ENCODE measurements around the gene RPH3AL.

Gene RPH3AL

GRCh38 chr17:290626-291025 is 62.0 kb downstream of the RPH3AL start:
- H3K4me3 ChIP-seq = no peak overlapping the region
- no peak overlapping the region for H3K27ac ChIP-seq

- no peak overlapping the region for H3K27ac ChIP-seq
These were observed 62.5 kb downstream of the RPH3AL start for GRCh38 chr17:290121-290521.

GRCh38 chr17:289409-289808 is 63.2 kb downstream of the RPH3AL start:
- Histone ChIP-seq H3K4me3 (no peak overlapping the region), H3K27ac (no peak overlapping the region)

More at GRCh38 chr17:290121-290521, 62.5 kb downstream of the RPH3AL start:
- no peak overlapping the region for H3K4me3 ChIP-seq

- no peak overlapping the region for H3K4me3 ChIP-seq
- H3K27ac ChIP-seq = no peak overlapping the region
These were observed 63.7 kb downstream of the RPH3AL start for GRCh38 chr17:288802-289356.

GRCh38 chr17:286571-286970 is 66.0 kb downstream of the RPH3AL start:
- no peak overlapping the region for H3K27ac ChIP-seq

GRCh38 chr17:285751-286422 is 66.7 kb downstream of the RPH3AL start:
- Histone ChIP-seq H3K27ac (no peak overlapping the region), H3K4me3 (no peak overlapping the region)

More at GRCh38 chr17:286571-286970, 66.0 kb downstream of the RPH3AL start:
- no peak overlapping the region for H3K4me3 ChIP-seq

GRCh38 chr17:284676-285355 is 67.8 kb downstream of the RPH3AL start:
- no peak overlapping the region for H3K4me3 ChIP-seq
- H3K27ac ChIP-seq = no peak overlapping the region

- Histone ChIP-seq H3K4me3 (no peak overlapping the region), H3K27ac (no peak overlapping the region)
These were observed 68.5 kb downstream of the RPH3AL start for GRCh38 chr17:283911-284675.

- Histone ChIP-seq H3K4me3 (no peak overlapping the region), H3K27ac (no peak overlapping the region)
These were observed 69.4 kb downstream of the RPH3AL start for GRCh38 chr17:282912-283882.

GRCh38 chr17:282000-282911 is 70.4 kb downstream of the RPH3AL start:
- no peak overlapping the region for H3K4me3 ChIP-seq
- H3K27ac ChIP-seq = no peak overlapping the region

- H3K27ac ChIP-seq = no peak overlapping the region
- no peak overlapping the region for H3K4me3 ChIP-seq
These were observed 71.1 kb downstream of the RPH3AL start for GRCh38 chr17:281365-281999.

- H3K4me3 ChIP-seq = no peak overlapping the region
- H3K27ac ChIP-seq = peak overlapping the region in 1 of 21 experiments; percentile 39
These were observed 71.7 kb downstream of the RPH3AL start for GRCh38 chr17:280901-281300.

GRCh38 chr17:280216-280615 is 72.4 kb downstream of the RPH3AL start:
- peak overlapping the region in 10 of 21 experiments; percentile 3 to 68 (median 44) for H3K27ac ChIP-seq
- H3K4me3 ChIP-seq = no peak overlapping the region

GRCh38 chr17:279776-280175 is 72.8 kb downstream of the RPH3AL start:
- no peak overlapping the region for H3K4me3 ChIP-seq
- H3K27ac ChIP-seq = peak overlapping the region in 10 of 21 experiments; percentile 16 to 68 (median 44)

GRCh38 chr17:279331-279730 is 73.3 kb downstream of the RPH3AL start:
- peak overlapping the region in 6 of 21 experiments; percentile 16 to 68 (median 52) for H3K27ac ChIP-seq

GRCh38 chr17:278676-279059 is 73.9 kb downstream of the RPH3AL start:
- peak overlapping the region in 1 of 21 experiments; percentile 39 for H3K27ac ChIP-seq
- no peak overlapping the region for H3K4me3 ChIP-seq

More at GRCh38 chr17:279331-279730, 73.3 kb downstream of the RPH3AL start:
- no peak overlapping the region for H3K4me3 ChIP-seq

GRCh38 chr17:278055-278675 is 74.4 kb downstream of the RPH3AL start:
- Histone ChIP-seq H3K4me3 (no peak overlapping the region), H3K27ac (no peak overlapping the region)
